22Rv1 (cell line): ENCODE data around the gene PRIM1.

Experiments
- ZFX ChIP-seq: fragments of 450-650 bp; IDR thresholded peaks from 2 replicates; pipeline ENCODE4 v1.6.1; 2017; ENCODE audit warnings: antibody characterized with exemption, borderline replicate concordance
- TF ChIP-seq, protein P1 (sequence below): fragments of 450-650 bp; IDR thresholded peaks from 2 replicates; pipeline ENCODE4 v1.5.1; 2017; ENCODE audit warnings: mild to moderate bottlenecking

DNA sequence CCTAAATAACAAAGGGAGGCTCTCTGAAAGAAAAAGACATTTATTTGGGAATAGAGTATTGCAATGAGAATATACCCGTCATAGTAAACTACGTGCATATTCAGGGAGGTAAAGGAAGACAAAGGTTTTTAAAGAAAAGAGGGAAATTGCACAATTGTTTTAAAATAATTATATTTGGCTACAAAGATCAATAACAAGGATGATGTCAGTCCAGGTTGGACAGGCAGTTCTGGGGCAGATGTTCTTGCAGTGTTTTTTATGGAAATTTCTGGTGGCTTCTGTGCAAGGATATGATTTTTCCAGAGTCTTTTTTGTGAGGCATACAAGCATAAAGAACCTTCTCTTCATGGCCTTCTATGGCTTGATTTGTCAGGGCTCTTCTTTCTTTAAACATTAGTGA, 40.6 kb upstream of the PRIM1 start:
- TF ChIP-seq, protein P1, sequence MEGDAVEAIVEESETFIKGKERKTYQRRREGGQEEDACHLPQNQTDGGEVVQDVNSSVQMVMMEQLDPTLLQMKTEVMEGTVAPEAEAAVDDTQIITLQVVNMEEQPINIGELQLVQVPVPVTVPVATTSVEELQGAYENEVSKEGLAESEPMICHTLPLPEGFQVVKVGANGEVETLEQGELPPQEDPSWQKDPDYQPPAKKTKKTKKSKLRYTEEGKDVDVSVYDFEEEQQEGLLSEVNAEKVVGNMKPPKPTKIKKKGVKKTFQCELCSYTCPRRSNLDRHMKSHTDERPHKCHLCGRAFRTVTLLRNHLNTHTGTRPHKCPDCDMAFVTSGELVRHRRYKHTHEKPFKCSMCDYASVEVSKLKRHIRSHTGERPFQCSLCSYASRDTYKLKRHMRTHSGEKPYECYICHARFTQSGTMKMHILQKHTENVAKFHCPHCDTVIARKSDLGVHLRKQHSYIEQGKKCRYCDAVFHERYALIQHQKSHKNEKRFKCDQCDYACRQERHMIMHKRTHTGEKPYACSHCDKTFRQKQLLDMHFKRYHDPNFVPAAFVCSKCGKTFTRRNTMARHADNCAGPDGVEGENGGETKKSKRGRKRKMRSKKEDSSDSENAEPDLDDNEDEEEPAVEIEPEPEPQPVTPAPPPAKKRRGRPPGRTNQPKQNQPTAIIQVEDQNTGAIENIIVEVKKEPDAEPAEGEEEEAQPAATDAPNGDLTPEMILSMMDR: no peak
- no peak for TF ChIP-seq ZFX
